Measurements from ENCODE around the gene ARHGAP31.
"Not testable (repeated sequence)": the region's sequence is repeated elsewhere in the genome, so short reads cannot be mapped to it uniquely, and the experiment has no call there.

Gene ARHGAP31

DNA sequence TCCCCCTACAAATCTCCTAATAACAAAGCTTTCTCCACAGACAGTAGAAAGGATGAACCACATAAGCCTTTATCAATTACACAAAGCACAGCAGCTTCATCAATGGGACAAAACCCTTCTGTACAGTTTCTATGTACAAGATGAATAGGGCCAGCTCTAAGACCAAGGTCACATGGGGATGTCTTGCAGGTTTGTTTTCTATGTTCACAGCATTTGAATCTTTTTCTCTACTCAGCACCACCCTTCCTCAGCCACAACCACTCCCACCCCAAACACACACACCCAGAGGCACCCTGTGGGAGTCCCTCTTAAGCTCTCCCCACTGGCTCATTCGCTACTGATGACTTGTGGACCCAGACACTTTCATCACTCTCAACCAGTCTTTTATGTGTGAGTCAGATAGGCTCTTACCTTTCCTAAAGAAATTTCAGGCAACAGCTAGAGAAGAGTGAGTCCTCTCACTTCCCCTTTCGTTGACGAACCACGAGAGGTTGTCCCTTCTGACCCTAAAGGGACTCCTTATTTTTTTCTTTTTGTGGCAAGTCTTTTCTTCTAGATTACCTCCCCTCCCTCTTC lies 57.9 kb downstream of the ARHGAP31 start:
- DNase-seq = peak in 1 of 2 experiments; percentile 8

DNA sequence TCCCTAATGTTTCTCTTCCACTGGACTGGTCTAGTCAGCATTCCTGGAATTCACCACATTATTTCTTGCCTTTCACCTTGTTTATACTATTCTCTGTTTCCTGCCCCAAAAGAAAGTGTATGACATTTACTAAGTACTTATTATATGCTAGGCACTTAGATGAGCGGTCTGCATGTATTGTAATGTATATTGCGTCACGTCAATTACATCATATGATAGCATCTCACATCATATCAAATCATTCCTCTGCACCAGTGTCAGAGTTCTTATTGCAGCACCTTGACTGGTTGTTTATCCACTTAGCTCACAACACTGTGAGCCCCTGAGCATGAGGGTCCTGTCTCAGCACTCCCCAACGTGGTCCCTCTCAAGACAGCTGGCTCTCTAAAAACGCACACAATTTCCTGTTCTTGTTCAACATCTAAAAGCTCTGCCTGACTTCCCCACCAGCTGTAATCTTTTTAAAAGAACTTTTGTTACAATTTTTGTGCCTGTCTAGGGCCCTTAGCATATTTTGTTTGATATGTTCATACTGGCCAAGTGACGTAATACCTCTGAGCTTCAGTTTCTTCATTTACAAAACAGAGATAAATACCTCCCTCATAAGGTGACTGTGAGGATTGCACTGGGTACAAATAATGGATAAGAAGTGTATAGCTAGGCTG lies 58.8 kb downstream of the ARHGAP31 start:
- no peak for DNase-seq

DNA sequence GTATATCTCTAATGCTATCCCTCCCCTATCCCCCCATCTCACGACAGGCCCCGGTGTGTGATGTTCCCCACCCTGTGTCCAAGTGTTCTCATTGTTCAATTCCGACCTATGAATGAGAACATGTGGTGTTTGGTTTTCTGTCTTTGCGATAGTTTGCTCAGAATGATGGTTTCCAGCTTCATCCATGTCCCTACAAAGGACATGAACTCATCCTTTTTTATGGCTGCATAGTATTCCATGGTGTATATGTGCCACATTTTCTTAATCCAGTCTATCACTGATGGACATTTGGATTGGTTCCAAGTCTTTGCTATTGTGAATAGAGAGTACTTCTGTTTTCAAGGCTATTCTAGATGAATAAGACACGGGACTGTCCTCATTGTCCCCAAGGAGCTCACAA lies 61.4 kb downstream of the ARHGAP31 start:
- not testable (repeated sequence) for DNase-seq

DNA sequence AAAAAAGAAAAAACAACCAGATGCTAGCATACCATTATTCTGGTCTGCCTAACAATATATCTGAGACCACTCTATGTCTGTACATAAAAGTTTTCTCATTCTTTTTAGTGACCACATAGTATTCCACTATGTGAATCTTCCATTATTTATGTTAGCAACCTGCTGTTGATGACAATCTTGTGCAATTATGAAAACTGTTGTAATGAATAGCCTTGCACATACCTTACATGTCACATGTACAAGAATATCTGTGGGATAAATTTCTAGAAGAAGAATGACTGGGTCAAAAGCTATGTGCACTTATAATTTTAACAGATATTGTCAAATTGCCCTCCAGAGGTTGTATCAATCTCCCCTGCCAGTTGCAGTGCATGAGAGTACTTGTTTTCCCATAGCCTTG lies 62.5 kb downstream of the ARHGAP31 start:
- no peak for DNase-seq

DNA sequence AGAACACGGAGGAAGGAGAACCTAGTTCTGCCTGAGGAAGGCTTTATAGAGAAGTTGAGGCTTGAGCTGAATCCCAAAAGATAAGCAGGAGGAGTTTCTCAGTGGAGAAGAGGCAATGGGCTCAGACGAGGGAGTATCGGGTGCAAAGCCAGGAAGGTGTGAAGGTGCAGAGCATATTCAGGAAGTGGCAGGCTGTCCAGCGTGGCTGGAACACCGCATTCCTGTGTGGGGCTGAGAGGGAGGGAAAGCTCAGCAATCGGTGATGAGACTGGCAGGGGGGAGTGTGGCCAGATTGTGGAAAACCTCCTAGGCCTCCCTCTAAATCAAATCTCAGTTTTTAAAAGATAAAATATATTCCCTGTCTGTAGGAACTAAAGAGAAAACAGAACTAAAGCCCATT lies 63.0 kb downstream of the ARHGAP31 start:
- no peak for DNase-seq

DNA sequence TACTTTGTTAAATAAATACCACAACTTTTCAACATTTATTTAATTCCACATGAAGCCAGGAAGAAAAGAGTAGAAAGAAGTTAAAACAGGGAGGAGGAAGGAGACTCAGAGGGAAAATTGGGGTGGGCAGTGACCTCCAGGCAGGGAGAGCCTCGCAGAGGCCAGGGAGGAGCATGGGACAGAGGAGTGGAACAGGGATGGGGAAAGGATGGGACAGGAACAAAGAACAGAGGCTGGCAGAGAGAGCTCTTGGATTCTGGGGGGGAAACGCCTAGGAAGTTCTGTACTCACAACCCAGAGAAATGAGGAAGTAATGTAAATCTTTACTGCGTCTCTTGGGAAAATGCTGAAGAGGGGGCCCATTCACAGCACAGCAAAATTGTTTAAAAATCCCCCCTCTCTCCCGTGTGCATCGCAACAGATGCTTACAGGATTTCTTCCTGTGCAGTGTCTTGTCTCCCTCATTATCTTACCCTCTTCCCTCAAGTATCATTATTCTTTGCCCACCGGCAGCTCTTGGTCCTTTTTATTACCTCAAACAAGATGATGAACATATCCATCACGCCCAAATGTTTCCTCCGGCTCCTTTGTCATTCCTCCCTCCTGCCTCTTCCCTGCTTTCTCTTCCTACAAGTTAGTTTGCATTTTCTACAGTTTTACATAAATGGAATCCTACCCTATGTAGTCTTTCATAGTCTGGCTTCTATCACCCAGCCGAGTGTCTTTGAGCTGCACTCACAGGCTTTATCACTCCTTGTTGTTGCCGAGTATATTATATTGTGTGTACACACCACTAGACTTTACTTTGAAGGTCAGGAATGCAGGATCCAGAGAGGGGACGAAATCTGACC lies 65.5 kb downstream of the ARHGAP31 start:
- no peak for DNase-seq

DNA sequence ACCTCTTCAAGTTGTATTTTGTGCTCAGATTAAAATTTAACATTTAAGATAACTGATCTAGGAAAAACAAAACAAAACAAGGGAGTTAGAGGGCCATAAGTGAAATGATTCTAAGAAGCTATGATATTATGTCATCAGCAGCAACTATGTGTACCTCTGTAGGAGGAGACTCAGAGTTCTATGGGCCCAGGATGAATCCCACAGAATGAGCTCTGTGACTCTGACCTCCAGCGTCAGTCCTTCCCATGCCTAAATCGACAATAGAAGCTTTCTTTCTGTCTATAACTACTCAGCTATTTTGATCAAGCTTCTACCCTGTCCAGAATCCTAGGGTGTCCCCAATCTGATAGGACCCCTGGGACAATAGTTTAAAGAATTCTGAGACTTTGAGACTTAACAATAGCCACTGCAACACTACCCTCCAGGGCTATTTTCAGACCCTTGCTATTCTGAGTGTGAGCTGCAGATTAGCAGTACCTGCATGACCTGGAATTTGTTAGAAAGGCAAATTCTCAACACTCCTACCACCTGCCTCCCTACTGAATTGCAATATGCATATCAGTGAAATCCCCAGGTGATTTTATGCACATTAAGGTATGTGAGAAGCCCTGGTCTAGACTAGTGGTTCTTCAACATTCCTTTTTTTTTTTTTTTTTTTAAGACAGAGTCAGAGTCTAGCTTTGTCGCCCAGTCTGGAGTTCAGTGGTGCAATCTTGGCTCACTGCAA lies 66.7 kb downstream of the ARHGAP31 start:
- no peak for DNase-seq

DNA sequence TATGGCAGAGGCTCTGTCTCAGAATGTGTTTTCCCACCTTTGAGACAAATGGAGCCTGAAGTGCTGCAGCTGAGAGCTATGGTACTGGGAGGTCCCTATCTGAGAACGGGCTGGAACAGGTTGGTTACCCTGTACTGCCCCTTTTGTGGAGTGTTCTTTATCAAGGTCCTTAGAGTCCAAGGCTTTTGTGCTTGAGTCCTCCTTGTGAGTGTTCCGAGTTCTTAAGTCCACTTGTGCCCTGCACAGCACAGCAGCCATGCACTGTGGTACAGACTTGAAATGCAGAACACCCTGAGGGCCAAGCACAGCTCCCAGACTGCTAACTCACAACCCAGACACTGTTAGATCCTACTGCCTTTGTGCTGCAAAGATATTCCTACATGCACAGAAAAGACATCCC lies 67.8 kb downstream of the ARHGAP31 start:
- DNase-seq = no peak

DNA sequence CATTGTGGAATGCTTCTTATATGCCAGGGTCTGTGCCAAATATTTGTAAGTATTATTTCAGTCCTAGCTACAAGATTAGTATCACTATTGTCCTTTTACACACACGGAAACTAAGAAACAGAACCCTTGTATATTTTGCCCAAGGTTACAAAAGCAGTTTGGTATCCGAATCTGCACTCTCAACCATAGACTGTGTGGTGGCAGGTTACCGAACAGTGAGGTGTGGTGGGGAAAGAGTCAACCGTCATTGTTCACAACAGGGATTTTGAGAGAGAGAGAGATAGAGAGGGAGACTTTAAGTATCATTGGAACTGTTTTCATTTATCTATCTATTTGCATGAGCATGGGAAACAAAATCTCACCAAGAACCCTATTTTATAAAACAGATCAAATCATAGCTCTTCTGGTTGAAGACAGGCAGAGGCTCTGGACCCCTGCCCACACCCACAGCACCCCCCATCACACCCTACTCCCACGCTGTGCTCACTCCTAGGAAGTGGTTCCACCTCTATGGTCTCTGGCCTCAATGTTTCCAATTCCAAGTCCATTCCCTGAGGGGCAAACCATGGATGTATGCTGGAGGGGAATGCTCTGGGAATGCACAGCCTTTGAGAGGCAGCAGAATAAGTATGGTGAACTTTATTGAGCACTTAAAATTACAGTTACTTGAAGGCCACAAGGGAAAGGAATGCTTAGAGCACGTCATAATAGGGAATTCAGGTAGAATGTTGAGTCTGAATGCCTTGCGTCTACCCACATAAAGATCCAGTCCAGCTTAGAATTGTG lies 69.0 kb downstream of the ARHGAP31 start:
- DNase-seq = no peak

DNA sequence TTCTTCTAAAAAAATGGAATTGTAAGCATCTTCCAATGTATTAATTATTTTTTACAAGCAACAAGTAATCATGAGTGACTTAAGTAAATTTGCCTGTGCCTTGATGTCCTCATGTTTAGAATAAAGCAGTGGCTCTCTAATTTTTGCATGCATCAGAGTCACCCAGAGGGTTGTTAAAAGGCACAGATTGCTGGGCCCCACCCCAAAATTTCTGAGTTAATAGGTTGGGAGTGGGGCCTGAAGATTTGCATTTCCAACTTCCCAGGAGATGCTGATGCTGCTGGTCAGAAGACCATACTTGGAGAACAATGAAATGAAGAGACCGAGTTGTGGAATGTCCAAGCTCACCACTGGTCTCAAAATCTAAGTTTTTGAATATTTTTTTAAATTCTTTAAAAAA lies 70.2 kb downstream of the ARHGAP31 start:
- DNase-seq = no peak

DNA sequence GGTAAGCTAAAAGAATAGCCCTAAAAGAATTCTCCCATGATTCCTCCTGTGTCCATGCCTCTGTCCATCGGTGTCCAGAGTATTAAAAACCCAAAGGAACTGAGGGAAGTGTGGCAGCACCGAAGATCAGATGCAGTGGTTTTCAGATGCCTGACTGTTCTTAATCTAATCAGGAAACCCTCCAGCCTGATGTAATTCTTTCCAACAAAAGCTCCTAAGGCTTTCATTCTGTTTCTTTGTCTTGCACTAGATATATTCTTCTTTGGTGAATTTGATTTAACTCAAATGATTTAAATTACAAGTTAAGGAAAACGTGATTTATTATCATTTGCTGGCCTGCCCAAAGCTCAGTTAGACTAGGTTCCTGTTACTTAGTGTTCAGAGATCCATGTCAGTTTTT lies 71.2 kb downstream of the ARHGAP31 start:
- DNase-seq = no peak

DNA sequence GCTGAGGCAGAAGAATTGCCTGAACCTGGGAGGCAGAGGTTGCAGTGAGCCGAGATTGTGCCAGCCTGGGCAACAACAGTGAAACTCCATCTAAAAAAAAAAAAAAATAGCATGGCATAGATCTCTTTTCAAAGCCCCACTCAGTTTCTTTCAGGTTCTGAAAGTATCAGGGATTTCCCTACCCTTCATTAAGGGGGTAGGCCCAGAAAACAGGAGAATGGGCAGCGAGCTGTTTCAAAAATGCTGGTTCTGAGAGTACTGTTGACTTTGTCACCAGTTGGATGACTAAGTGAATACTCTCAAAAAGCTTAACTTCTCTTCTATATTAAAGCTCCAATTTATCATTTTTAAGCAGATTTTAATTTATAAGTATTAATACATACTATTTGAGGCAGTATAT lies 72.8 kb downstream of the ARHGAP31 start:
- no peak for DNase-seq

DNA sequence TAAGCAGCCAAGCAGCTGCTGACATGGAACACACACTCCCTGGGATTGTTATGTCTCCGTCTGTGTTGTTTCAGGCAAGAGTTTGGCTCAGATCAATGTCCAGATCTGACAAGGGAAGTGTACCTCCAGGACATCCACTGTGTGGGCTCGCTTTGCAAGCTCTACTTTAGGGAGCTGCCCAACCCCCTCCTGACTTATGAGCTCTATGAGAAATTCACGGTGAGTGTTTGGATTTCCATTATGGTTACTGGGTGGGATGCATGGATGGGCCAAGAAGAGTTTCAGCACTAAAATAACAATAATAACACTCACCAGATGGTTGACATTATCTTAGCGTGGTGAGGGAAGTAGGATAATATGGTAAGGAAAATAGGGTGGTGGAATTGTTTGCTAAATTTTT lies 74.1 kb downstream of the ARHGAP31 start:
- no peak for DNase-seq

DNA sequence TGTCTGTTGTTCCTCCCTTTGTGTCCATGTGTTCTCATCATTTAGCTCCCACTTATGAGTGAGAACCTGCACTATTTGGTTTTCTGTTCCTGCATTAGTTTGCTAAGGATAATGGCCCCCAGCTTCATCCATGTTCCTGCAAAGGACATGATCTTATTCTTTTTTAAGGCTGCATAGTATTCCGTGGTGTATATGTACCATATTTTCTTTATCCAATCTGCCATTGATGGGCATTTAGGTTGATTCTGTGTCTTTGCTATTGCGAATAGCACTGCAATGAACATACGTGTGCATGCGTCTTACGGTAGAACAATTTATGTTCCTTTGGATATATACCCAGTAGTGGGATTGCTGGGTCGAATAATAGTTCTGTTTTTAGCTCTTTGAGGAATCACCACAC lies 77.6 kb downstream of the ARHGAP31 start:
- not testable (repeated sequence) for DNase-seq

DNA sequence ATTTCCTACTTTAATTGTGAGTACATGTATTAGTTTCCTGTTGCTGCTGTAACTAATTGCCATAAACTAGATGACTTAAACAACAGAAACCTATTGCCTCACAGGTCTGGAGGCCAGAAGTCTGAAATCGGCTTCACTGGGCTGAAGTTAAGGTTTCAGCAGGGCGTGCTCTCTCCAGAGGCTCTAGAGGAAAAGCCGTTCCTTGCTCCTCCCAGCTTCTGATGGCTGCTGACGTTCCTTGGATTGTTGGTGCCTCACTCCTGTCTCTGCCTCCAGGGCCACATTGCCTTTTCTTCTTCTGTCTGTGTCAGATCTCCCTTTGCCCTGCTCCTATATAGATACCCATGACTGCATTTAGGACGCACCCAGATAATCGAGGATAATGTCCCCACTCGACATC lies 80.9 kb downstream of the ARHGAP31 start:
- DNase-seq = no peak

DNA sequence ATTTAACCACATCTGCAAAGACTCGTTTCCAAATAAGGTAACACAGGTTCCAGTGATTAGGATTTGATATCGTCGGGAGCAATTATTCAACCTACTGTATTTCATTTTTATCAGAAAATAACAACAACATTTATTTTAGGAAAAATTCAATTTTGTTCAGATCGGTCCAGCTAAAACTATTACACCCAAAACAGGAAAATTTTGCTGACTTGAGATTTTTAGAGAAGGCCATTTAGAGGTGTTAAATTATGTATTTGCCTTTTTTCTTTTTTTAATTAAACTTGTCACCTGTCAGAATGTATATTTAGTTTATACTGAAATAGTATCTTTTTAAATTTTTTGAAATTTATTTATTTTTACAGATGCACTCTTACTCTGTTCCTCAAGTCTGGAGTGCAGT lies 81.3 kb downstream of the ARHGAP31 start:
- no peak for DNase-seq

DNA sequence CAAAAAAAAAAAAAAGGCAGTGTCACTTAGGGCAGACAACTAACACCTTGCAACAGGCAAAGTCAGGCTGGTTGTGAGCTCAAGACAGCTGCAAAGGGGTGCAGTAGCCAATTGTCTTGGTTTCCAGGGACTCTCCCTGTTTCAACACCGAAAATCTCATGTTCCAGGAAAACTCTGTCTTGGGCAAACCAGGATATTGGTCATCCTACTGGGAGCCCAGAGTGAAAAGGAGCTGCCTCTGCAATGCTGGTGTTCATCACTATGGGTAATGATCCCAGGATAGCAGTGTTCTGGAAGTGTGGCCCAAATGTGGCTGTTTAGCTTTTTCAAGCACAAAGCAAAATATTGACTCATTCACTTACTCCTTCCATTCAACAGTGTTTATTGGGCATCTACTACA lies 82.6 kb downstream of the ARHGAP31 start:
- DNase-seq = no peak

DNA sequence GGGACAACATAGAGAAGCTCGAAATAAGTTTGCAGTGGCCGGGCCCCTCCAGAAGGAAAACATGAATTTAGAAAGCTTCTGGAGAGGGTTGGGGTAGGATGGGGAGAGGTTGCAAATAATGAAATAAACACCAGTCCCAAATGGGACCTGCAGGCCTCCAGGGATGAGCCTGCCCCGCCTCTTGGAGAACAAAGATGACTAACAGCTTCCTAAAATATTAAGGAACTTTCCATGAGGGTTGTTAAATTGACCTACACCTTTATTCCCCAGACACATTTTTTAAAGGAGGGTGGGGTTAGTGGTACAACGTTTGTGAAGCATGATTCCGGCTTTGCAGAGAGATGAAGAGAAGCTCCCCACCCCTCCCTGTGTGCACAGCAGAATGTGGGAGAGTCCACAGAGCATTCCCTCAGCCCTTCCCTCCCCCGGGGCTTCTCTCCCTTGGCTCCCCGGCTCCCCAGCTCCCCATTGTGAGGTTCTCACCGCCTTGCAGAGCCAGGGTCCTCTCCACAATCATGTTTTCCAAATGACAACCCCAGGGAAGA lies 84.1 kb downstream of the ARHGAP31 start:
- no peak for DNase-seq

DNA sequence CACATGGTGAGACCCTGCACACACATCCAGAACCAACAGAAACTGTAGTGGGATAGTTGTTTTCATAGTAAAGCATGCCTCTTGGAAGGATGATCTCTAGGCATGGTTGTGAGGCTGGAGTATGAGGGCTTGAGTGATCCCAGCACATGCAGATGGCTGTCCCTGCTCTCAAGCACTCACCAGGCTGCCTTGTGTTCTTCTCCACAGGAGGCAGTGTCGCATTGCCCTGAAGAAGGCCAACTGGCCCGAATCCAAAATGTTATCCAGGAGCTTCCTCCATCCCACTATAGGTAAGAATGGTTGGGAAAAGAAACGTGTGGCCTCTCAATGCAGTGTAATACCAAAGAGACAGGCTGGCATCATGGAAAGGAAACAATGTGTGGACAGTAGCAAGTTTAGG lies 86.5 kb downstream of the ARHGAP31 start:
- DNase-seq = peak; percentile 3 to 41

DNA sequence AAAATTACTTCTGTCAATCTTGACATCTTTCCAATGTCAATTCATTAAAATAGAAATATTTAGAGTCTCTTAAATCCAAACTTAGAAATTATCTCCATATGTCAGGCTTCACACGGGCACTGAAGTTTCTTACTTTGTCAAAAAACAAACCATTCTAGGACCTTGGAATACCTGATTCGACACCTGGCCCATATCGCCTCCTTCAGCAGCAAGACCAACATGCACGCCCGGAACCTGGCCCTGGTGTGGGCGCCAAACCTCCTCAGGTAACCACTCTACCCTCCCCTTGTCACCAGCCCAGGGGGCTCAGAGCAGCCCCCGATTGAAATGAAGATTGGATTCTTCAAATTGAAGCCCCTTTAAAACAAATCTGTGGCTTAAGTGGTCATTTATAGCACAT lies 88.0 kb downstream of the ARHGAP31 start:
- no peak for DNase-seq

DNA sequence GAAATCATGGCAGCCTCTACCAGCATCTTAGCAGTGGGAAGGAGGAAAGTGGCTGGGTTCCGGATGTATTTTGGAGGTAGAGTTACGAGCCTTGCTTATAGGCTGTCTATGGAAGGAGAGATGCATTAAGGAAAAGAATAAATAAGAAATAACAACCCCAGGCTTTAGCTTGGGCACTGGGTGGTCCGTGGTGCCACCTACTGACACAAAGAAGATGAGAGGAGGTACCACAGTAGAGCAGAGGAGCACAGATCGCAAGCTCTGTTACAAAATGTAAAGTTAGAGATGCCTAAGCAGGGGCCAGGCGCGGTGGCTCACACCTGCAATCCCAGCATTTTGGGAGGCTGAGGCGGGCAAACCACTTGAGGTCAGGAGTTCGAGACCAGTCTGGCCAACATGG lies 94.4 kb downstream of the ARHGAP31 start:
- DNase-seq = no peak

DNA sequence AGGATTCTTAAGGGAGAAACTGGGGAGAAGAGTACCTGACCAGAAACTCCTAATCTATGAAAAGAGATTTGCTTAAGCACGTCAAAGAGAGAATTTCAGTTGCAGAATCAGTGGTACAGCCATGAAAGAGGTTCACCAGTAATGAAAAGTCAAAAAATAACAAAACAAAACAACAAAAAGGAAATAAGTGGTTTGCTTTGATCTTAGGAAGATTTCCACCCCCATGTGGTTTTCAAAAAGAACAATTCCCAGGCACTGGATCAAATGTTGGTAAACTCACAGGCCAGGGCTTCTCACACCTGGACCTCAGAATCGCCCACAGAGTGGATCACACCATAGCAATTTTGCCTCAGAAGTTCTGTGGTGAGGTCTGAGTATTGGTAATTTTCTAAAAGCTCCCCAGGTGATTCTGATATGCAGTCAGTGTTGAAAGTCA lies 101.8 kb downstream of the ARHGAP31 start:
- no peak for DNase-seq
